CD14-positive monocyte (primary cell): ENCODE results near the gene CDKN2D. TPM values are rescaled to one million over a fixed set of nuclear protein-coding genes. Genes with fewer than 3 reads are reported as not detected.

ENCODE experiments used
- DNase-seq, 3 donors: peaks; one replicate each; pipeline ENCODE4 v3.0.0-alpha.2; 2011 to 2022
- H2AFZ ChIP-seq: 2 replicates; pipeline ENCODE4 v1.6.0; 2012; ENCODE audit warnings: mild to moderate bottlenecking, low read depth, low read length, inconsistent platforms; ENCODE audit not compliant: insufficient read depth, poor library complexity, severe bottlenecking
- H3K27ac ChIP-seq, 2 donors: 1 replicate in 1 of 2; 2 replicates in 1 of 2; pipeline ENCODE4 v1.5.1; 2012 to 2013; ENCODE audit warnings: low read length in 2 of 2, control low read depth in 1 of 2, inconsistent platforms in 1 of 2, low read depth in 1 of 2, mild to moderate bottlenecking in 1 of 2
- H3K27me3 ChIP-seq, 2 donors: one replicate each; pipeline versions ENCODE4 v1.6.0 to v1.6.1; 2011 to 2013; ENCODE audit warnings: low read length in 2 of 2; ENCODE audit not compliant: control insufficient read depth in 2 of 2, insufficient read depth in 2 of 2
- H3K36me3 ChIP-seq, 2 donors: replicated peaks in 1 of 2; 1 replicate in 1 of 2; 2 replicates in 1 of 2; pipeline versions ENCODE4 v1.5.1 to v1.6.1; 2012 to 2013; ENCODE audit warnings: low read length in 2 of 2, control low read depth in 1 of 2, inconsistent platforms in 1 of 2, mild to moderate bottlenecking in 1 of 2; ENCODE audit not compliant: insufficient read depth in 2 of 2, control insufficient read depth in 1 of 2
- H3K4me1 ChIP-seq, 2 donors: 1 replicate in 1 of 2; 2 replicates in 1 of 2; pipeline versions ENCODE4 v1.5.1 to v1.6.1; 2012 to 2013; ENCODE audit warnings: low read length in 2 of 2, control low read depth in 1 of 2, inconsistent platforms in 1 of 2, mild to moderate bottlenecking in 1 of 2, moderate library complexity in 1 of 2; ENCODE audit not compliant: insufficient read depth in 2 of 2, control insufficient read depth in 1 of 2
- H3K4me2 ChIP-seq: replicated peaks from 2 replicates; pipeline ENCODE3; 2012; ENCODE audit warnings: low read length, moderate library complexity, mild to moderate bottlenecking; ENCODE audit not compliant: poor library complexity, severe bottlenecking; ENCODE audit errors: extremely low read depth
- H3K4me3 ChIP-seq, 3 experiments: fragments of 200-600 bp in 1 of 3; sonication (generic) in 1 of 3; replicated peaks in 1 of 3; 1 replicate in 2 of 3; 2 replicates in 1 of 3; pipeline ENCODE4 v1.5.1; 2011 to 2013; ENCODE audit warnings: low read length in 3 of 3, mild to moderate bottlenecking in 3 of 3, control low read depth in 2 of 3, low read depth in 2 of 3, inconsistent platforms in 1 of 3, moderate library complexity in 1 of 3
- H3K79me2 ChIP-seq: 2 replicates; pipeline ENCODE4 v1.6.0; 2012; ENCODE audit warnings: mild to moderate bottlenecking, control low read depth, inconsistent platforms, low read length, moderate library complexity; ENCODE audit not compliant: insufficient read depth
- H3K9ac ChIP-seq: 2 replicates; pipeline ENCODE4 v1.6.0; 2017; ENCODE audit warnings: low read length, mild to moderate bottlenecking; ENCODE audit not compliant: insufficient read depth, poor library complexity, severe bottlenecking
- H3K9me3 ChIP-seq, 2 donors: replicated peaks in 1 of 2; 1 replicate in 1 of 2; 2 replicates in 1 of 2; pipeline versions ENCODE4 v1.5.1 to v1.6.1; 2012 to 2013; ENCODE audit warnings: low read length in 2 of 2, control low read depth in 1 of 2; ENCODE audit not compliant: control insufficient read depth in 1 of 2, insufficient read depth in 1 of 2
- H4K20me1 ChIP-seq: 2 replicates; pipeline ENCODE4 v1.6.0; 2012; ENCODE audit warnings: mild to moderate bottlenecking, low read length, control low read depth, moderate library complexity; ENCODE audit not compliant: insufficient read depth
- H3K27ac Mint-ChIP-seq, 7 donors: one replicate each; pipeline ENCODE4 v1.8.0; 2020; ENCODE audit warnings: mild to moderate bottlenecking in 7 of 7, mixed read lengths in 7 of 7, moderate library complexity in 6 of 7, inconsistent platforms in 2 of 7
- H3K27me3 Mint-ChIP-seq, 3 donors: one replicate each; pipeline ENCODE4 v1.8.0; 2021 to 2022; ENCODE audit warnings: low read depth in 3 of 3, mild to moderate bottlenecking in 3 of 3, mixed read lengths in 3 of 3, moderate library complexity in 3 of 3, inconsistent platforms in 1 of 3
- H3K36me3 Mint-ChIP-seq, 2 donors: one replicate each; pipeline ENCODE4 v1.8.0; 2020; ENCODE audit warnings: mixed read lengths in 2 of 2, inconsistent platforms in 1 of 2, mild to moderate bottlenecking in 1 of 2
- H3K4me1 Mint-ChIP-seq: one replicate; pipeline ENCODE4 v1.8.0; 2020; ENCODE audit warnings: mild to moderate bottlenecking, mixed read lengths
- H3K4me3 Mint-ChIP-seq, 2 donors: one replicate each; pipeline ENCODE4 v1.8.0; 2020; ENCODE audit warnings: mild to moderate bottlenecking in 2 of 2, mixed read lengths in 2 of 2, moderate library complexity in 1 of 2
- H3K9me3 Mint-ChIP-seq, 7 donors: one replicate each; pipeline ENCODE4 v1.8.0; 2020 to 2022; ENCODE audit warnings: mixed read lengths in 7 of 7, mild to moderate bottlenecking in 6 of 7, moderate library complexity in 6 of 7, inconsistent platforms in 2 of 7
- CTCF ChIP-seq: fragments of 200-600 bp; IDR thresholded peaks from one replicate; pipeline ENCODE4 v1.8.0; 2022; ENCODE audit warnings: antibody characterized with exemption, mild to moderate bottlenecking
- WGBS: methylation state at CpG from one replicate; pipeline ENCODE4 v1.1.5; 2013; ENCODE audit warnings: missing lambda C conversion rate; ENCODE audit not compliant: insufficient coverage; 5-methylcytosine and 5-hydroxymethylcytosine counted together
- intact Hi-C, 2 donors: fragments of 100-400 bp; cut with micrococcal nuclease; formaldehyde crosslinking; loops; one replicate each; pipeline versions ENCODE4 v1.15.0 to v1.15.1; 2023
- polyA plus RNA-seq, 3 donors: library from polyadenylated mRNA; depleted of rRNA in 1 of 3; unstranded in 2 of 3; stranded (reverse) in 1 of 3; fragments of 300-500 nt in 2 of 3; fragments of >200 nt in 1 of 3; fragmentation: Illumina TruSeq in 2 of 3; gene quantifications; 1 replicate in 2 of 3; 2 replicates in 1 of 3; pipeline ENCODE4 v1.2.3, GENCODE V29; 2012 to 2021

CDKN2D gene
- polyA plus RNA-seq, 3 donors: 115 to 166 (median 130) TPM

- peaks cover 0 to 5% of the 10 kb centered on the region in 2 donors for H3K27me3 ChIP-seq
- H3K4me2 ChIP-seq: no peak overlapping the region
- Mint-ChIP-seq H3K27ac (no peak overlapping the region), H3K9me3 (no peaks in the 10 kb centered on the region), H3K36me3 (no peaks in the 10 kb centered on the region), H3K27me3 (peaks cover 0 to 23% (median 15%) of the 10 kb centered on the region in 3 donors), H3K4me3 (no peak overlapping the region), H3K4me1 (no peaks in the 10 kb centered on the region)
- no peaks in the 10 kb centered on the region for H3K4me1 ChIP-seq
- H3K9ac ChIP-seq: no peak overlapping the region
- no peak for TF ChIP-seq CTCF
- H3K4me3 ChIP-seq: no peak overlapping the region
- H3K36me3 ChIP-seq: no peaks in the 10 kb centered on the region
- no peaks in the 10 kb centered on the region for H3K79me2 ChIP-seq
- no peak for DNase-seq
- H2AFZ ChIP-seq: no peak overlapping the region
- H3K27ac ChIP-seq: no peak overlapping the region
- no peaks in the 10 kb centered on the region for H4K20me1 ChIP-seq
- no peaks in the 10 kb centered on the region for H3K9me3 ChIP-seq
- intact Hi-C loops: no loop called here
- WGBS: 100% methylated on average over 2 of the region's 7 CpGs
These were observed 43.1 kb downstream of the CDKN2D start for GRCh38 chr19:10525636-10526035.

GRCh38 chr19:10523135-10523636, 45.6 kb downstream of the CDKN2D start:
- H3K4me1 ChIP-seq: peaks cover 9 to 11% of the 10 kb centered on the region in 2 donors
- no peak overlapping the region for H2AFZ ChIP-seq
- no peak overlapping the region for H3K4me3 ChIP-seq
- Mint-ChIP-seq H3K36me3 (peaks cover 0 to 7% of the 10 kb centered on the region in 2 donors), H3K9me3 (peaks cover 0 to 8% (median 6%) of the 10 kb centered on the region in 7 donors), H3K4me3 (no peak overlapping the region), H3K27ac (no peak overlapping the region), H3K27me3 (peaks cover 21 to 38% (median 38%) of the 10 kb centered on the region in 3 donors), H3K4me1 (peaks cover 13% of the 10 kb centered on the region)
- H3K79me2 ChIP-seq: no peaks in the 10 kb centered on the region
- TF ChIP-seq CTCF: no peak
- 83% methylated on average over 1 of the region's 3 CpGs for WGBS
- no peak overlapping the region for H3K4me2 ChIP-seq
- no peaks in the 10 kb centered on the region for H4K20me1 ChIP-seq
- H3K36me3 ChIP-seq: no peaks in the 10 kb centered on the region
- no peak for DNase-seq
- H3K27me3 ChIP-seq: peaks cover 8 to 26% of the 10 kb centered on the region in 2 donors
- intact Hi-C loops: no loop called here
- no peak overlapping the region for H3K9ac ChIP-seq
- H3K27ac ChIP-seq: no peak overlapping the region
- peaks cover 0 to 11% of the 10 kb centered on the region in 2 donors for H3K9me3 ChIP-seq
